Measurements from ENCODE around the gene N4BP2L1. TPM values are rescaled to one million over a fixed set of nuclear protein-coding genes. Genes with fewer than 3 reads are reported as not detected.

Gene N4BP2L1
- total RNA-seq: 2.3 and 3.1 TPM in 2 replicates

DNA sequence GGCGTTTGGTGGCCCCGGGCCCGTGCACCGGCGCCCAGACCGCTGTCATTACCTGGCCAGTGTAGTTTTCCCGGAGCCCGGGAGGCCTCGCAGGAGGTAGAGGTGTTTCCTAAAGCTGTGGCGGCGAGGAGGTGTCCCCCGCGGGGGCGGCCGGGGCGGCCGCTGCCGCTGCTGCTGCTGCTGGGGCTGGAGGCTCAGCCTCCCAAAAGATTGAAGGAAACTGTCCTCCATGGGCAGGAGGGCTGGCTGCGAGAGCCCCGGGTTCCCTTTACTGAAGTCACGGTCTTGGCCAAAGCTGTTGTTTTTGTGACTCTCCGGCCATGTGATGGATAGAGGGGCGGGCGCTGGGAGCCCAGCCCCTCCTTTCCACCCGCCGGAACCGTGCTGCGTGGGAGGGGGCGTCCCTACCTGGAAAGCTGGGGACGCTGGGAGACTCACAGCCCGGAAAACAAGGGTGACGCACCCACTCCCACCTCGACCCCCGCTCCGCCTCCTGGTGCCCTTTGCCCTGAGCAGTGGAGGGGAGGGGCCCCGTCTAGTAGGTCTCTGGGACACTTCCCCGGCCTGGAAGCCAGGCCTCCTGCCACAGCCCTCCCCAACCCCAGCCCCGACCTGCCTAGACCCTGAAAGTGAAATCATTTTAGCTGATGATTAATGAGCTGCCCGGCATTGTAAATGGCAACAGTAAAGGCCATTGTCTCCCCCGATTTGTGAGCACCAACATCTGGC lies at the start of gene N4BP2L1:
TSS of gene N4BP2L1 (minus strand) at position 279 of the 729 bp plus-strand sequence. CDS start at position 231, 48 bp downstream.

Other genes starting within 250 kb of the N4BP2L1 start
- gene ZAR1L, start 112.8 kb downstream of the N4BP2L1 start, total RNA-seq: not detected in 2 replicates
- gene BRCA2, start 112.6 kb downstream of the N4BP2L1 start, total RNA-seq: 0.96 and 1.1 TPM in 2 replicates
- 54.2 and 87.4 TPM in 2 replicates for gene N4BP2L2, start 110.7 kb upstream of the N4BP2L1 start, total RNA-seq
- 7.7 and 13.6 TPM in 2 replicates for gene PDS5B, start 158.3 kb upstream of the N4BP2L1 start, total RNA-seq

Data from tracheal epithelial cell (primary cell).